ENCODE measurements around the gene CYP19A1.

DNA sequence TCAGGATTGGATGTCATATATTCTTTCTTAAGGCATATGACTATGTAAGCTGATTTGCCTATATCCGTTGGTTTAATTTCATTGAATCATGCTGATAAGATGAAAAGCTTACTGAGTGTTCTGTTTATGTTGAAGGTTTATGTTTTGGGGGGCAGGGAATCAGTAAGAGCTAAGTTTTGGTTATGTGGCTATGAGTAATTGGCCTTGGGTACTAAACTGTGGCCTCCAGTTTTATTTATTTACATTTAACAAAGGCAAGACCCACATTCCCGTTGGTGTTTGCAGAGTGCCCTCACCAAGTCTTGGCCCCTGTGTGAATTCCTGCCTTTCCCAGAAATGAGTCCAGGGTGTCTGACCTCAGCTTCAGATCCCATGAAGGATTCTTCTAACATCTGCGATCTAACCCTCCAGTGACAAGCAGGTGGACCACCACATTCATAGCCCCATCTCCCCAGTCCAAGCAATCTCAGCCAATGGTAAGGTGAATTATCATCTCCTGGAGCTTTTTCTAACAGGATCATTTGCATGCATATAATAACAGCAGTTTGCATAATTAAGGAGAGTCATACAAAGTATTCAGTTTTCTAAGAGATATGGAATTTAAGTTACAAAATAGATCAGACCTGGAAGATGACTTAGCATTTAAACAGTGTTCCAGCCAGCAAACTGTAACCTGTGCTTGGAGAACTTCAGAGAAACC is 30.5 kb upstream of the CYP19A1 start:
- no peak for TF ChIP-seq POLR2A (IDR thresholded peaks at IDR 0.05; ENCODE audit: low read depth, low read length)
- TF ChIP-seq SPI1 (IDR thresholded peaks at IDR 0.05; ENCODE audit: low read depth, low read length), result no peak
- no peak for TF ChIP-seq TAF1 (IDR thresholded peaks at IDR 0.05; ENCODE audit: low read depth, low read length)
- TF ChIP-seq POLR2AphosphoS5 (IDR thresholded peaks at IDR 0.05; ENCODE audit: low read depth, low read length), result no peak
- TF ChIP-seq PAX5 (IDR thresholded peaks at IDR 0.05; ENCODE audit: insufficient read depth, low read length, severe bottlenecking), result no peak
